Activated naive CD8-positive, alpha-beta T cell (primary cell): ENCODE data around the gene IFNLR1.

ENCODE experiments used
- H3K27ac Mint-ChIP-seq: one replicate; pipeline ENCODE4 v1.8.0; 2021; ENCODE audit warnings: mixed read lengths
- H3K27me3 Mint-ChIP-seq: one replicate; pipeline ENCODE4 v1.8.0; 2021; ENCODE audit warnings: mixed read lengths
- H3K36me3 Mint-ChIP-seq: one replicate; pipeline ENCODE4 v1.8.0; 2021; ENCODE audit warnings: mixed read lengths
- H3K4me1 Mint-ChIP-seq: one replicate; pipeline ENCODE4 v1.8.0; 2021; ENCODE audit warnings: low read depth, mixed read lengths
- H3K4me3 Mint-ChIP-seq: one replicate; pipeline ENCODE4 v1.8.0; 2021; ENCODE audit warnings: mild to moderate bottlenecking, mixed read lengths
- H3K9me3 Mint-ChIP-seq: one replicate; pipeline ENCODE4 v1.8.0; 2021; ENCODE audit warnings: low read depth, mixed read lengths

The IFNLR1 gene

GRCh38 chr1:24186993-24187790 lies at the start of gene IFNLR1:
IFNLR1 (minus strand) TSS chr1:24187289; CDS start chr1:24187248, 41 bp downstream.
- Mint-ChIP-seq H3K27me3 (no peaks in the 10 kb centered on the region), H3K27ac (peak within 1 kb of the TSS; percentile 83), H3K4me1 (peaks cover 56% of the 10 kb centered on the region), H3K4me3 (peak within 1 kb of the TSS; percentile 90), H3K9me3 (no peaks in the 10 kb centered on the region), H3K36me3 (peaks cover 4% of the 10 kb centered on the region)

- no peaks in the 10 kb centered on the region for H3K36me3 Mint-ChIP-seq
- no peak overlapping the region for H3K4me3 Mint-ChIP-seq
- H3K27me3 Mint-ChIP-seq, result peaks cover 2% of the 10 kb centered on the region
- H3K9me3 Mint-ChIP-seq, result no peaks in the 10 kb centered on the region
- H3K4me1 Mint-ChIP-seq, result peaks cover 14% of the 10 kb centered on the region
- H3K27ac Mint-ChIP-seq, result peak overlapping the region; percentile 11
Observed at GRCh38 chr1:24235921-24236788, 49.1 kb upstream of the IFNLR1 start.

GRCh38 chr1:24233684-24234600 lies 46.9 kb upstream of the IFNLR1 start:
- no peak overlapping the region for H3K4me3 Mint-ChIP-seq
- no peaks in the 10 kb centered on the region for H3K9me3 Mint-ChIP-seq
- no peak overlapping the region for H3K27ac Mint-ChIP-seq
- peaks cover 2% of the 10 kb centered on the region for H3K27me3 Mint-ChIP-seq
- peaks cover 14% of the 10 kb centered on the region for H3K4me1 Mint-ChIP-seq
- no peaks in the 10 kb centered on the region for H3K36me3 Mint-ChIP-seq

GRCh38 chr1:24231701-24232100 lies 44.6 kb upstream of the IFNLR1 start:
- no peak overlapping the region for H3K27ac Mint-ChIP-seq
- no peaks in the 10 kb centered on the region for H3K36me3 Mint-ChIP-seq
- peaks cover 11% of the 10 kb centered on the region for H3K4me1 Mint-ChIP-seq
- no peaks in the 10 kb centered on the region for H3K9me3 Mint-ChIP-seq
- no peak overlapping the region for H3K4me3 Mint-ChIP-seq
- H3K27me3 Mint-ChIP-seq, result peaks cover 4% of the 10 kb centered on the region

GRCh38 chr1:24228311-24228710 lies 41.2 kb upstream of the IFNLR1 start:
- peaks cover 2% of the 10 kb centered on the region for H3K27me3 Mint-ChIP-seq
- H3K9me3 Mint-ChIP-seq, result no peaks in the 10 kb centered on the region
- H3K4me3 Mint-ChIP-seq, result no peak overlapping the region
- no peaks in the 10 kb centered on the region for H3K36me3 Mint-ChIP-seq
- H3K27ac Mint-ChIP-seq, result no peak overlapping the region
- H3K4me1 Mint-ChIP-seq, result no peaks in the 10 kb centered on the region

GRCh38 chr1:24226749-24227148 lies 39.7 kb upstream of the IFNLR1 start:
- Mint-ChIP-seq H3K9me3 (no peaks in the 10 kb centered on the region), H3K36me3 (no peaks in the 10 kb centered on the region), H3K4me1 (no peaks in the 10 kb centered on the region), H3K27me3 (peaks cover 2% of the 10 kb centered on the region), H3K4me3 (no peak overlapping the region), H3K27ac (no peak overlapping the region)

GRCh38 chr1:24224761-24225160 lies 37.7 kb upstream of the IFNLR1 start:
- Mint-ChIP-seq H3K4me3 (no peak overlapping the region), H3K4me1 (no peaks in the 10 kb centered on the region), H3K27ac (no peak overlapping the region), H3K27me3 (peaks cover 8% of the 10 kb centered on the region), H3K36me3 (peaks cover 2% of the 10 kb centered on the region), H3K9me3 (no peaks in the 10 kb centered on the region)

- Mint-ChIP-seq H3K4me3 (no peak overlapping the region), H3K9me3 (no peaks in the 10 kb centered on the region), H3K4me1 (no peaks in the 10 kb centered on the region), H3K27me3 (peaks cover 10% of the 10 kb centered on the region), H3K27ac (no peak overlapping the region), H3K36me3 (peaks cover 2% of the 10 kb centered on the region)
Observed at GRCh38 chr1:24224086-24224485, 37.0 kb upstream of the IFNLR1 start.

- H3K27me3 Mint-ChIP-seq, result peaks cover 12% of the 10 kb centered on the region
- H3K36me3 Mint-ChIP-seq, result peaks cover 2% of the 10 kb centered on the region
- H3K9me3 Mint-ChIP-seq, result no peaks in the 10 kb centered on the region
- no peaks in the 10 kb centered on the region for H3K4me1 Mint-ChIP-seq
- no peak overlapping the region for H3K27ac Mint-ChIP-seq
- no peak overlapping the region for H3K4me3 Mint-ChIP-seq
Observed at GRCh38 chr1:24222793-24223192, 35.7 kb upstream of the IFNLR1 start.

GRCh38 chr1:24222008-24222605 lies 35.0 kb upstream of the IFNLR1 start:
- Mint-ChIP-seq H3K4me3 (no peak overlapping the region), H3K36me3 (peaks cover 2% of the 10 kb centered on the region), H3K27ac (no peak overlapping the region), H3K4me1 (no peaks in the 10 kb centered on the region), H3K27me3 (peaks cover 14% of the 10 kb centered on the region), H3K9me3 (no peaks in the 10 kb centered on the region)

GRCh38 chr1:24221246-24221645 lies 34.2 kb upstream of the IFNLR1 start:
- no peaks in the 10 kb centered on the region for H3K9me3 Mint-ChIP-seq
- H3K36me3 Mint-ChIP-seq, result peaks cover 2% of the 10 kb centered on the region
- no peak overlapping the region for H3K4me3 Mint-ChIP-seq
- H3K27me3 Mint-ChIP-seq, result peaks cover 16% of the 10 kb centered on the region
- H3K27ac Mint-ChIP-seq, result no peak overlapping the region
- no peaks in the 10 kb centered on the region for H3K4me1 Mint-ChIP-seq

- peaks cover 23% of the 10 kb centered on the region for H3K27me3 Mint-ChIP-seq
- no peak overlapping the region for H3K27ac Mint-ChIP-seq
Observed at GRCh38 chr1:24216276-24217074, 29.4 kb upstream of the IFNLR1 start.

GRCh38 chr1:24215226-24215814 lies 28.2 kb upstream of the IFNLR1 start:
- no peaks in the 10 kb centered on the region for H3K4me1 Mint-ChIP-seq
- H3K4me3 Mint-ChIP-seq, result no peak overlapping the region
- peaks cover 2% of the 10 kb centered on the region for H3K36me3 Mint-ChIP-seq
- H3K27me3 Mint-ChIP-seq, result peaks cover 20% of the 10 kb centered on the region
- no peak overlapping the region for H3K27ac Mint-ChIP-seq
- no peaks in the 10 kb centered on the region for H3K9me3 Mint-ChIP-seq

More at GRCh38 chr1:24216276-24217074, 29.4 kb upstream of the IFNLR1 start:
- Mint-ChIP-seq H3K4me1 (no peaks in the 10 kb centered on the region), H3K4me3 (no peak overlapping the region), H3K36me3 (peaks cover 2% of the 10 kb centered on the region), H3K9me3 (no peaks in the 10 kb centered on the region)
